Sigmoid colon (tissue), 7 donors: ENCODE measurements around the gene MTUS2. TPM values are rescaled to one million over a fixed set of nuclear protein-coding genes. Genes with fewer than 3 reads are reported as not detected.

Experiments used
- DNase-seq: peaks from one replicate; pipeline ENCODE4 v3.0.0-alpha.2; 2019
- H3K27ac ChIP-seq, 4 donors: fragments of 200-600 bp; sonication (generic); one replicate each; pipeline ENCODE4 v1.5.1; 2016 to 2019; ENCODE audit warnings: mild to moderate bottlenecking in 1 of 4
- H3K27me3 ChIP-seq, 3 donors: fragments of 200-600 bp; sonication (generic); one replicate each; pipeline ENCODE4 v1.5.1; 2019; ENCODE audit warnings: mild to moderate bottlenecking in 1 of 3
- H3K36me3 ChIP-seq, 4 donors: fragments of 200-600 bp; sonication (generic); one replicate each; pipeline ENCODE4 v1.5.1; 2016 to 2019
- H3K4me1 ChIP-seq, 4 donors: fragments of 200-600 bp; sonication (generic); one replicate each; pipeline ENCODE4 v1.5.1; 2017 to 2019
- H3K4me3 ChIP-seq, 4 donors: fragments of 200-600 bp; sonication (generic); one replicate each; pipeline ENCODE4 v1.5.1; 2017 to 2019; ENCODE audit warnings: mild to moderate bottlenecking in 2 of 4, moderate library complexity in 1 of 4
- H3K9me3 ChIP-seq, 4 donors: fragments of 200-600 bp in 3 of 4; sonication (generic) in 3 of 4; one replicate each; pipeline versions ENCODE4 v1.5.1 to v1.6.1; 2013 to 2019
- EP300 ChIP-seq, 4 donors: sonication (generic); formaldehyde crosslinking; IDR thresholded peaks; one replicate each; pipeline ENCODE4 v1.6.1; 2017; ENCODE audit warnings: antibody characterized with exemption in 4 of 4
- POLR2A ChIP-seq, 2 donors: fragments of 450-650 bp; IDR thresholded peaks; one replicate each; pipeline ENCODE4 v1.6.1; 2016; ENCODE audit warnings: antibody characterized with exemption in 2 of 2, mild to moderate bottlenecking in 2 of 2, moderate library complexity in 2 of 2
- POLR2AphosphoS5 ChIP-seq, 4 donors: sonication (generic); formaldehyde crosslinking; IDR thresholded peaks; one replicate each; pipeline ENCODE4 v1.6.1; 2017; ENCODE audit warnings: antibody characterized with exemption in 4 of 4
- WGBS, 2 donors: extraction: QIAGEN DNeasy Blood & Tissue Kit; methylation state at CpG; one replicate each; pipeline ENCODE4 v1.1.7; 2013; 5-methylcytosine and 5-hydroxymethylcytosine counted together
- intact Hi-C: fragments of 100-400 bp; cut with DNase I; formaldehyde crosslinking; loops from one replicate; pipeline ENCODE4 v1.15.1; 2023
- polyA plus RNA-seq, 3 donors: library from polyadenylated mRNA; stranded (reverse); fragments of 200-250 nt; gene quantifications; one replicate each; pipeline ENCODE4 v1.2.3, GENCODE V29; 2013
- total RNA-seq, 4 donors: library from RNA; depleted of rRNA; stranded (reverse); fragments of >200 nt; gene quantifications; one replicate each; pipeline ENCODE4 v1.1.0, GENCODE V29; 2016
- TF ChIP-seq, protein P1 (sequence below), 4 experiments: fragments of 450-650 bp in 3 of 4; fragments of 200-600 bp in 1 of 4; IDR thresholded peaks; one replicate each; pipeline ENCODE4 v1.5.1; 2016 to 2019; ENCODE audit warnings: antibody characterized with exemption in 4 of 4, mild to moderate bottlenecking in 3 of 4, moderate library complexity in 2 of 4
- donor health status: healthy with polysubstance abuse.
- donor health status: Bipolar disorder and iron deficiency.
- donor health status: healthy.

The MTUS2 gene
- total and polyA plus RNA-seq, 7 donors: 0.23 to 2.2 (median 0.85) TPM; not detected in 1

DNA sequence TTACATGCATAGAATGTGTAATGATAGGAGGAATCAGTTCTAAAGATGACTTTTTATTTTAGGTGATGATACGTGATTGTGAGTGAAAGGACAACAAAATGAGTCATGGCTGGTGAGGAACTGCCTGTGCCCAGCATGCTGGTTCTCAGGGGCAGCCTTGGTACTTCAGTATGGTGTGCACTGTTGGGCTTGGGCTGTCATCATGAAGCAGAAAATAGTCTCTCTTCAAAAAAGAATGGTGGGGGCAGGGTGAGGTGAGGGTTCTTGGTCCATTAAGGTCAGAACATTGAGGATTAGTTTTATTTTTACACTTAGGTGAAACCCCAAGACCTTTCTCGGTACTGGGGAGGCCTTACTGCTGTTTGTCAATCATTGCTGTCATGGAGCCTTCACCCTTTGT lies 309.5 kb downstream of the MTUS2 start:
- Histone ChIP-seq H3K27ac (no peak overlapping the region), H3K9me3 (no peaks in the 10 kb centered on the region), H3K4me3 (no peak overlapping the region), H3K27me3 (no peaks in the 10 kb centered on the region), H3K36me3 (no peaks in the 10 kb centered on the region), H3K4me1 (peaks cover 0 to 7% (median 3%) of the 10 kb centered on the region in 4 donors)
- intact Hi-C loops: no loop called here
- TF ChIP-seq, protein P1, sequence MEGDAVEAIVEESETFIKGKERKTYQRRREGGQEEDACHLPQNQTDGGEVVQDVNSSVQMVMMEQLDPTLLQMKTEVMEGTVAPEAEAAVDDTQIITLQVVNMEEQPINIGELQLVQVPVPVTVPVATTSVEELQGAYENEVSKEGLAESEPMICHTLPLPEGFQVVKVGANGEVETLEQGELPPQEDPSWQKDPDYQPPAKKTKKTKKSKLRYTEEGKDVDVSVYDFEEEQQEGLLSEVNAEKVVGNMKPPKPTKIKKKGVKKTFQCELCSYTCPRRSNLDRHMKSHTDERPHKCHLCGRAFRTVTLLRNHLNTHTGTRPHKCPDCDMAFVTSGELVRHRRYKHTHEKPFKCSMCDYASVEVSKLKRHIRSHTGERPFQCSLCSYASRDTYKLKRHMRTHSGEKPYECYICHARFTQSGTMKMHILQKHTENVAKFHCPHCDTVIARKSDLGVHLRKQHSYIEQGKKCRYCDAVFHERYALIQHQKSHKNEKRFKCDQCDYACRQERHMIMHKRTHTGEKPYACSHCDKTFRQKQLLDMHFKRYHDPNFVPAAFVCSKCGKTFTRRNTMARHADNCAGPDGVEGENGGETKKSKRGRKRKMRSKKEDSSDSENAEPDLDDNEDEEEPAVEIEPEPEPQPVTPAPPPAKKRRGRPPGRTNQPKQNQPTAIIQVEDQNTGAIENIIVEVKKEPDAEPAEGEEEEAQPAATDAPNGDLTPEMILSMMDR (IDR thresholded peaks at IDR 0.05): no peak
- no peak for TF ChIP-seq POLR2AphosphoS5 (IDR thresholded peaks at IDR 0.05)
- no peak for TF ChIP-seq POLR2A (IDR thresholded peaks at IDR 0.05)
- no peak for TF ChIP-seq EP300 (IDR thresholded peaks at IDR 0.05)
- 42 to 68% methylated on average over 2 of the region's 2 CpGs for WGBS, 2 donors
- DNase-seq: no peak

DNA sequence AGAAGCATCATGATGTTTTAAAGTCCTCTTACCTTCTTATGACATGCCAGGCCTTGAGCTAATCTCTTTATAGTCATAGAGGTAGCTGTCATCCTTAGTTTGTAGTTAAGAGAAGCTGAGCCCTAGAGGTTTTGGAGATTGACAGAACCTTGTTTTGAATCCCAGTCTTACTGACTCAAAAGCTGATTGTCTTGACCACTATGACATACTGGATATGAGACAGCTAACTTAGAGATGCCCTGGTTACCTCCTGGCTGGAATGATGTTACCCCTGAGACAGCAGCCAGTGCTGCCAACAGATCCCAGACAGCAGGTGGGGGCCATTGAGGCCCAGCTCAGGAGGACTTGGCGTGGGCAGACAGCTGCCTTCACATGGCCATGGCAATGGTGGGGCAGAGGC lies 311.0 kb downstream of the MTUS2 start:
- no peaks in the 10 kb centered on the region for H3K9me3 ChIP-seq
- no peaks in the 10 kb centered on the region for H3K36me3 ChIP-seq
- H3K4me3 ChIP-seq: no peak overlapping the region
- intact Hi-C loops: no loop called here
- no peak for DNase-seq
- TF ChIP-seq POLR2A (IDR thresholded peaks at IDR 0.05): no peak
- no peak for TF ChIP-seq EP300 (IDR thresholded peaks at IDR 0.05)
- TF ChIP-seq, protein P1 (IDR thresholded peaks at IDR 0.05): no peak
- TF ChIP-seq POLR2AphosphoS5 (IDR thresholded peaks at IDR 0.05): no peak
- H3K27ac ChIP-seq: no peak overlapping the region
- whole genome bisulfite sequencing, 2 donors: 62 to 86% methylated on average over 1 of the region's 1 CpG
- no peaks in the 10 kb centered on the region for H3K27me3 ChIP-seq
- H3K4me1 ChIP-seq: no peaks in the 10 kb centered on the region

DNA sequence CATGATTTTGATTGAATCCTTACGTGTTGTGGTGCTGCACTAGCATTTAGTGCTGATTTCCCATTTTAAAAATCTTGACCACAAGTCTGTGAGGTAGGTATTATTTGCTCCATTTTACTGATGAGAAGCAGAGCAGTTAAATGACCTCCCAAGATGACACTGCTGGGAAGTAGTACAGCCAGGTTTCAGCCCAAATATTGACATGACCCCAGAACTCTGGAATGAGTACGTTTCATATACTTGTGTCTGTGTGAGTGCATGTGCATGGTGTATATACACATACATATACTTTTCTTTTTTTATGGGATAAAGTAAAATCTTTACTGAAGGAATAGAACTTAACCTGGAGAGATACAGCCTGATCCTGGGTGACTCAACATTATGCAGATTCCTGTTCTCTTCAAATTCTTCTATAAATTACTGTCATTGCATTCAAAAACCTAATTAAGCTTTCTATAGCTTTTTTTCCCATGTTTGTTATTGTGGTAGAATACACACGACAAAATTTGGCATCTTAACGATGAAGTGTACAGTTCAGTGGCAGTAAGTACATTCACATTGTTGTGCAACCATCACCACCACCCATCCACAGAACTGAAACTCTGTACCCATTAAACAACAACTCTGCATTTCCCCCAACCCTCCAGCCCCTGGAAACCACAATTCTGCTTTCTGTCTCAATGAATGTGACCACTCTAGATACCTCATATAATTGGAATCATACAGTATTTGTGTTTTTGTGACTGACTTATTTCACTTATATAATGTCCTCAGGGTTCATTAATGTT lies 311.9 kb downstream of the MTUS2 start:
- no peaks in the 10 kb centered on the region for H3K4me1 ChIP-seq
- H3K36me3 ChIP-seq: no peaks in the 10 kb centered on the region
- no peak overlapping the region for H3K27ac ChIP-seq
- no peak for DNase-seq
- intact Hi-C loops: no loop called here
- 63 to 72% methylated on average over 4 of the region's 4 CpGs for WGBS, 2 donors
- TF ChIP-seq, protein P1 (IDR thresholded peaks at IDR 0.05): no peak
- TF ChIP-seq POLR2A (IDR thresholded peaks at IDR 0.05) (no peak), EP300 (IDR thresholded peaks at IDR 0.05) (no peak), POLR2AphosphoS5 (IDR thresholded peaks at IDR 0.05) (no peak)
- no peaks in the 10 kb centered on the region for H3K27me3 ChIP-seq
- peaks cover 0 to 3% (median 0%) of the 10 kb centered on the region in 4 donors for H3K9me3 ChIP-seq
- H3K4me3 ChIP-seq: no peak overlapping the region

DNA sequence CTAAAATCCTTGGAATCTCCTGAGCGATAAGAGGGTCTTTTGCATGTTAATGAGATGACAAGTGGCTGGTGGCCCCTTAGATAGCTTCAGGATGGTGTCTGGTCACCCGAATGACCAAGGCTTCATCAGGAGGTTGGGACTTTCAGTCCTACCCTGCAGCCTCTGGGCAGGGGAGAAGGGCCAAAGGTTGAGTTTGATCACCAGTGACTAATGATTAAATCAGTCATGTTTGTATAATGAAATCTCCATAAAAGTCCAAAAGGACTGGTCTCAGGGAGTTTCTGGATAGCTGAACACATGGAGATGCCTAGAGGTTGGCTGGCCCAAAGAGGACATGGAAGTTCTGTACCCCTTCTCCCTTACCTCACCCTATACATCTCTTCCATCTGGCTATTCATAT lies 316.2 kb downstream of the MTUS2 start:
- TF ChIP-seq, protein P1 (IDR thresholded peaks at IDR 0.05): no peak
- TF ChIP-seq POLR2AphosphoS5 (IDR thresholded peaks at IDR 0.05): no peak
- TF ChIP-seq POLR2A (IDR thresholded peaks at IDR 0.05): no peak
- no peak for TF ChIP-seq EP300 (IDR thresholded peaks at IDR 0.05)
- intact Hi-C loops: no loop called here
- no peak overlapping the region for H3K27ac ChIP-seq
- 85 to 93% methylated on average over 2 of the region's 2 CpGs for WGBS, 2 donors
- H3K4me1 ChIP-seq: peaks cover 0 to 25% (median 15%) of the 10 kb centered on the region in 4 donors
- H3K4me3 ChIP-seq: no peak overlapping the region
- no peak for DNase-seq
- H3K9me3 ChIP-seq: peaks cover 0 to 3% (median 0%) of the 10 kb centered on the region in 4 donors
- H3K27me3 ChIP-seq: no peaks in the 10 kb centered on the region
- H3K36me3 ChIP-seq: no peaks in the 10 kb centered on the region
